SK-MEL-5 (cell line): ENCODE measurements around the gene VCL. TPM values are rescaled to one million over a fixed set of nuclear protein-coding genes. Genes with fewer than 3 reads are reported as not detected.

Experiments used
- DNase-seq: peaks from one replicate; pipeline ENCODE4 v3.0.0-alpha.2; 2016; ENCODE audit warnings: low read depth, low spot score
- in situ Hi-C: cut with HindIII; loops from 2 replicates; pipeline ENCODE4 v1.10.0; 2016; ENCODE audit warnings: low sequenced_read_pairs, high pct_unique_total_duplicates, low pct_unique_long_range_greater_than_20kb
- total RNA-seq: library from RNA; depleted of rRNA; stranded (reverse); fragments of >200 nt; shearing (Covaris generic); gene quantifications from 2 replicates; pipeline ENCODE4 v1.2.3, GENCODE V29; 2014

Gene VCL
- total RNA-seq, 1 experiment from 2014 or later, result 26.6 TPM

GRCh38 chr10:73968098-73968521 lies 29.8 kb upstream of the VCL start:
- no peak for DNase-seq
- in situ Hi-C loops, result no loop called here

- no peak for DNase-seq
- in situ Hi-C loops, result no loop called here
Observed at GRCh38 chr10:73969224-73969841, 28.6 kb upstream of the VCL start.

DNA sequence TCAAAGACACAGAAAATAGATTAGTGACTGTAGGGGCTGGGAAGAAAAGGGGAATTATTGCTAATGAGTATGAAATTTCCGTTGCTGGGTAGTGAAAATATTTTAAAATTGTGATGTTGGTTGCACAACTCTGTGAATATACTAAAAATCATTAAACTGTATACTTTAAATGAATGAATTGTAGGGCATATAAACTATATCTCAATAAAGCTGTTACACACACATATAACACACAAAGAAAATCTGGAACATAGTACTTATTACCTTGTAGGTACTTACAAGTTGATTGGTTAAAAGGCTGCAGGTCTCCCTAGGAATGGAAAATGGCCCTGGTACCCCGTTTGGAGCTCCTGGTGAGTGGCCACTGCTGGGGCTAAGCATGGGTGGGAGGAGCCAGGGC lies 27.1 kb upstream of the VCL start:
- in situ Hi-C loops, result no loop called here

GRCh38 chr10:73971636-73972354 lies 26.1 kb upstream of the VCL start:
- no peak for DNase-seq
- in situ Hi-C loops, result no loop called here

More for the DNA sequence above, 27.1 kb upstream of the VCL start:
- DNase-seq, result no peak

DNA sequence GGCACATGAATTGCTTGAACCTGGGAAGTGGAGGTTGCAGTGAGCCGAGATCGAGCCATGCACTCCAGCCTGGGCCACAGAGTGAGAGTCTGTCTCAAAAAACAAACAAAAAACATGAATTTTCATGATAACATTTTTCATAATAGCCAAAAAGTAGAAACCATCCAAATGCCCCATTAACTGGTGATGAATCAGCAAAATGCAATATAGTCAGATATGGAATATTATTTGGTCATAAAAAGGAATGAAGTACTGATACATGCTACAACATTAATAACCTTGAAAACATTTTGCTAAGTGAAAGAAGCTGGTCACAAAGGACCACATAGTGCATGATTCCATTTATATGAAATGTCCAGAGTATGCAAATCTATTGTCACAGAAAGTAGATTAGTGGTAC lies 24.5 kb upstream of the VCL start:
- no peak for DNase-seq
- in situ Hi-C loops, result no loop called here

- no peak for DNase-seq
- in situ Hi-C loops, result no loop called here
Observed at GRCh38 chr10:73974309-73974946, 23.5 kb upstream of the VCL start.

DNA sequence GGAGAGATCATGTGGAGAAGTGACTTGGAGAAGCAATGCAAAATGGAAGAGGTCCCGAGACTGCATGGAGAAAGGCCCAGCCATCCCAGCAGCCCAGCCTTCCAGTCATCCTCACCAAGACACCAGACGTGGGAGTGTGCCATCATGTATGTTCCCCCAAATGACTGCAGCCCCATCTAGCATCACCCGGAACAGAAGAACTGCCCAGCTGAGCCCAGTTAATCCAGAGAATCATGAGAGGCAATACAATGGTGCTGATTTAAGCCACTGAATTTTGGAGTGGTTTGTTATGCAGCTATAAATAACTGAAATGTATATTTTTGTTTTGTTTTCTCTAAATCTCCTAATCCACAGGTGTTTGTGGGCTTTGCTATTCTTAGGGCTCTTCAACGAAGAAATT lies 22.5 kb upstream of the VCL start:
- in situ Hi-C loops, result no loop called here
- no peak for DNase-seq

DNA sequence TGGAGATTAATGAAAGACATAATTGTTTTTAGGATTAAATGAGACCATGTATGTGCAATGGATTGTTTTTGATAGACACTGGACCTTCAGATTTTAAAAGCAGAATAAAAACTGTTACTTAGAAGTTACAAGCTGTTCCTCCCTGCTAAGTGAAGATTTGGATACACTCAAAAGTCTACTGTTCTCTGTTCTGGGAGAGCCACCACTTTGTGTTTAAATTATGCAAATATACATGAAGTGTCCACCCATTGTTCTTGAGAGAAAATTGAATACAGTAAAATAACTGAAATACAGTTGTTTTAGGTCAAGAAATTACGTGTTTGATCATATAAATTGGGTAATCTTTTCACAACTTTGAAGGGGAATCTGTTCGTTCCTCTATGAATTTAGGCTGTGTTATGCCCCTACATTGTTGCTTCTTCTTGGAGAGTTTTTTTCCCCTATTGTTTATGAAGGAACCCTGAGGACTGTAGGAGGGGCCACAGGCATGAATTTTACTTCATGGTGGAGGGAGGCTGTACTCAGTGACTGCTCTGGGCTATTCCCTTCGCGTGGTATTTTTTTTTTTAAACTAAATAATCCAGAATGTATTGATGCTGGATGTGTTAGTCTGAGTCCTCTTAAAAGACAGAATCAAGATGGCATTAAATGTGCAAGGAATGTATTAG lies 18.6 kb upstream of the VCL start:
- in situ Hi-C loops, result no loop called here
- DNase-seq, result no peak

DNA sequence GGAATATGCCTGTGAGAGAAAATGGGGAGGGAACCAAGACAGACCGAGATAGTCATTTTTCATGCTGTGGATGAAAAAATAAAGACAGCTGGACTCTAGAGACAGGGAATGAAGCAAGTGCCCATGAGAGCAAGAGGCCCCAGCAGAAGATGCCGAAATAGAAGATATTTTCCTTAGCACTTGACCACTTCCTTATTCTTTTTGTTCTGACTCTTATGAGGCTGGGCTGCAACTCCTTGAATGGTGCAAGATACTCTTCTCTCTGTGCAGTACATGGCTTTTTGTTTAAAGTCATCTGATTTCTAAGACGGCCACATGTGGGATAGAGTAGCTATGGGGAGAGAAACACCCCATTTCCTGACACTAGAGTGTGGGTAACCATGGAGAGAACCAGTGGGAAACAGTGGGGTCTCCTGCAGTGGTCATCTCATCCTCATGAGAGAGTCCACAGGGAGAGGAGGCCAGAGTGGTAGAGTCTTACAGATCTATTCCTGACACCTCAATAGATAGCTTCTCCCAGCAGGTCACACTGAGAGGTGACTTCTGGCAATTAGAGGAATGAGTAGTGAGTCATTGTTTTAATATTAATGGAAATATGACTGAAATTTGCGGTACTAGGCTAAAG lies 18.0 kb upstream of the VCL start:
- no peak for DNase-seq
- in situ Hi-C loops, result no loop called here

DNA sequence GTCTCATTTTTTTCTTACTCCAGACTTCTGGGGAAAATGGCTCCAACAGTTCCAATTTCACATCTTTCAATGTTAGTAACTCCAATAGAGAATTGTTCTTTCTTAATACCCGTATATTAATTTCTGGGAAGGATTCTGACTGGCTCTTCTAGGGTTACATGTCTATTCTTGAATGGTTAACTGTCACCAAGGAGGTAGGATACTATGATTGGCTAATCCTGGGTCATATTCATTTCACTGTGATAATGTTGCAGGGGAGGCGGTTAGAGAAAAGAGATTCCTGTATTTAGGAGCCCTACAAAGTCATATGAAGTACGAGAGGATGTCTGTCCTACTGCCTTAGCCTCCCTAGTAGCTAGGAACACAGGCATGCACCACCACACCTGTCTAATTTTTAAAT lies 16.1 kb upstream of the VCL start:
- in situ Hi-C loops, result no loop called here
- no peak for DNase-seq

DNA sequence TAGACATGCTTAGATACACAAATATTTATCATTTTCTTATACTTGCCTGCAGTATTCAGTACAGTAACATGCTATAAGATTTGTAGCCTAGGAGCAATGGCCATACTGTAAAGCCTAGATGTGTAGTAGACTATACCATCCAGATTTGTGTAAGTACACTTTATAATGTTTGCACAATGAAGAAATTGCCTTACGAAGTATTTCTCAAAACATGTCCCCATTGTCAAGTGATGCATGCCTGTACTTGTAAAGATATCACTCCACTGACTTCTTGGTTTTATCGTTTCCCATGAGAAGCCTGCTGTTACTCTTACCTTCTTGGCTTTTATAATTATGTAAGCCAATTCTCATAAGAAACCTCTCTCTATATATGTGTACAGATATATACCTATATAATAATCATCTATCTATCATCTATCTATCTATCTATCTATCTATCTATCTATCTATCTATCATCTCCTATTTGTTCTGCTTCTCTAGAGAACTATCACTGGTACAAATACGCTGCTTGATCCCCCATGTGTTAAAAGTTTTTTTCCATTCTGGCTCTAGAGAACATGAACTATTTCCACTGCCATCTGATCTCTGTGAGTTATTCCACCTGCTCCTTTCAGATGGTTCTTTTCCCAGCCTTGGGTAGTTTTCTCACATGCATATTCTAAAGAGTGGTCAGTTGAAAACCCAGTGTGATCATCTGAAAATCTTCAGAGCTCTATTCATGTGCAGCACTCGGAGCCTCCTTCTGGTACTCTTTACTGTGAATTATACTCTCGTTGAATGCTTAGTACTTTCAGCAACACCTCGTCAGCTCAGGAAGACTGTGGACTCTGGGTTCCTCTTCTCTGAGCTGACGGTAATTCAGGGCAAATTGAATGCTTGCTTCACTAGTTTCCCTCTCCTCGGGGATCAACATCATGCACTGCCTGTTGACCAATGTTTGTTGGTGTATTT lies 14.5 kb upstream of the VCL start:
- no peak for DNase-seq
- in situ Hi-C loops, result no loop called here

DNA sequence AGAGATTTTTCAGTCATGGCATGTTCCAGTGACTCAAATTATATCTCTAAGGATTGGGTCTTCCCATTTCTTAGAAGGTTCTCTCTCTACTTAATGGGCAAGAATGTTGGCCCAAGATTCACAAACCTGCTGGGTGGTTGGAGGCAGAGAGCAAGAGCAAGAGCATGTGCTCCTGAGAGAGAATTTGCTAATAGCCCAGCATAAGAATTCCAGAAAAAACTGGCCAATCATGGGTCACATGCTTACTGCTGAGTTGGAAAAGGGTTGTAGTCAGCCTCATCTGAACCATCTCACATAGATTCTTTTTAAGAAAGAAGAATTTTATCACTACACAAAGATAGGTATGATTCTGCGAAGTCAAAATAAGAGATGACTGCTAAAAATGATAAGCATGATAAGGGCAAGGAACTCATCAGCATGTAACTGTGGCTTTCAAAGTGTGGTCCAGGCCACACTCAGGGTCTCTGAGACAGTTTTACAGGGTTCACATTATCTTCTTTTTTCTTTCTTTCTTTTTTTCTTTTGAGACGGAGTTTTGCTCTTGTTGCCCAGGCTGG lies 8.2 kb upstream of the VCL start:
- in situ Hi-C loops, result no loop called here
- no peak for DNase-seq

DNA sequence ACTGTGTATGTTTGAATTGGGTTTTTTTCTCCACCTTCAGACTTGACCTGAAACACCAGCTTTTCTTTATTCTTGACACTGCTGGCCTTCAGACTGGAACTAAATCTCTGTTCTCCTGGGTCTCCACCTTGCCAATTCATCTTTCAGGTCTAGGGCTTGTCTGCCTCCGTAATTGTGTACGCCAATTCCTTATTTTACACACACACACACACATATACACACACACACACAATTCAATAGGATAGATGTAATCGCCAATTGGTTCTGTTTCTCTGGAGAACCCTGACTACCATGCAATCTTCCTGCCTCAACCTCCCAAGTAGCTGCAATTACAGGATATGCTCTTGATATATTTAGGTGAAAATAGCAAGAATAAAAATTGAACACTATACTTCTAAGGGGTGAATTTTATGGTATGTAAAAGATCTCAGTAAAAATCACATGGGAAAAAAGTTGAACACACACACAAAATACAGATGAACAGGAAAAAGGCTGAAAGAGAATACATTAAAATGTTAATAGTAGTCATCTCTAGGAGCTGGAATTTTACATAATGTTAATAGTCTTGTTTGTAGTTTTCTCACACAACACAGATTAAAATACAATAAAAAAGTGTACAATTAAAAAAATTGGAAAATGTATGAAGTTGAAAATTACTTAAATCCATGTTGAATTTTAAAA lies 6.6 kb upstream of the VCL start:
- no peak for DNase-seq
- in situ Hi-C loops, result no loop called here

DNA sequence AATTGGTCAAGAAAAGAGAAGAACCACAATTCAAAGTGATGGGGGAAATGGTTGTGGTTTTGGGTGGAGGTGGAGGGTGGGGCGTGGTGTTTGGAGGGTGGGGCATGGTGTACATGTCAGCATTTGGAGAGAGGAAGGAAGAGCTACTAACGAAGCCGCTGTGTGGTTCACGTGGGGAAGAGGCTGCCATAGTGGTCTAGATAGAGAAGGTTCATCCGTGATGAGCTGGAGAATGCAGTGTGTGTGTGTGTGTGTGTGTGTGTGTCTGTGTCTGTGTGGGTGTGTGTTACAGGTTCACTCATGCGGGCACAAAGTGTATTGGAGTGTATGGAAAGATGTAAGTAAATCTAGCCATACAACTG lies 6.1 kb upstream of the VCL start:
- DNase-seq, result no peak
- in situ Hi-C loops, result no loop called here

- in situ Hi-C loops, result no loop called here
- DNase-seq, result no peak
Observed at GRCh38 chr10:73992899-73993788, 4.8 kb upstream of the VCL start.

GRCh38 chr10:73995035-73995358 lies 2.9 kb upstream of the VCL start:
- DNase-seq, result no peak
- in situ Hi-C loops, result no loop called here
